HG03025 (cell line): ENCODE results near the gene RIPPLY2.

Source experiments
- ATAC-seq: cut with Tn5 transposase; IDR thresholded peaks from one replicate; pipeline ENCODE4 v1.9.1; 2021; ENCODE audit warnings: mild to moderate bottlenecking, moderate library complexity; ENCODE audit not compliant: unreplicated experiment, low FRiP score

RIPPLY2 gene

GRCh38 chr6:83859410-83860358, 6.5 kb downstream of the RIPPLY2 start, which contains the start of gene CYB5R4:
CYB5R4 (plus strand) TSS chr6:83859689; CDS start chr6:83859783, 94 bp downstream.
- peak; percentile 99 for ATAC-seq

DNA sequence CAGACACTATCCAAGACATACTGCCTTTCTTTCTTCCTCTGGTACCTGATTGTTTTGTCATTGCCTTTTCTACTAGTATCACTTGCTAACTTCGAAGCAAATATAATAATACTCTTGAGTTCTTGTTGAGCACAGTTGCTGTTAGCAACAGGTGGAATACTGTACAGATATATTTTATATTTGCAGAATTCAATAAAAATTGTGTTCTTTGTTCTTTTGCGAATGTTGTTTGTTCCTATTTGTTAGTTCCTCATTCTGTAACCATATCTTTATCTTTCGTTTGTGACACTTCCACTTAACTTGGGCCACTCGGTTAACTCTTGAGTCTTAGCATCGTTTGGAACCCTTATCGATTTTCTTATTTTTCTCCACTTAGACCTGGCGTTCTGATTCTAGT, 7.2 kb downstream of the RIPPLY2 start:
- no peak for ATAC-seq

- no peak for ATAC-seq
Measured at GRCh38 chr6:83860782-83861495, 7.8 kb downstream of the RIPPLY2 start.

DNA sequence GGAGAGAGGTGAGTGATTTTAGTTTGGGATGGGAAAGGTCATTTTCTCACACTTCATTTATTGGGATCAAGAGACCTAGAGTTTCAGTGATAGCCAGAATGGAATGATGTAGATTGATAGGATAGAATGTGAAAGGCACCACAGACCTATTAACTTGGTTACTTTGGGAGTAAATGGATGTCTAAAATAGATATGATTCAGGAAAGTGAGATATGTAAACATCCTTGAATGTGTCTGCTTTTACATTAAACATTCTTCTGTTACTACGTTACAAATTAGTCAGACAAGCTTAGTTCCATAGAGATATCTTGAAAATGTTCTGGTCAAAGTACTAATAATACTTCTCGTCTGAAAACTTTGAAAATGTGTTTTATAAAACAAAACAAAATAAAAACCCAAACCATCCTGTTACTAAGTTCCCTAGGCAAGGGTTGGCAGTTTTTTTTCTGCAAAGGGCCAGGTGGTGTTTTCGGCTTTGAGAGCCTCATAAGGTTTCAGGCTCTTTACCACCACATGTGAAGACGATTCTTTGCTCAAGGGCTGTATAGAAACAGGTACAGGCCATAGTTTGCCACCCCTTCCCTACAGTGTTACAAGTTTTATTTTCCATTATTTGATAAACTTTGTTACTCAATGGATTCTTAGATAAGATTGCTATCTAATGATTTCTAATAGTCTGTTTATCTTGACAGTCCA, 9.8 kb downstream of the RIPPLY2 start:
- ATAC-seq: no peak

GRCh38 chr6:83867043-83867442, 13.9 kb downstream of the RIPPLY2 start:
- ATAC-seq: no peak

DNA sequence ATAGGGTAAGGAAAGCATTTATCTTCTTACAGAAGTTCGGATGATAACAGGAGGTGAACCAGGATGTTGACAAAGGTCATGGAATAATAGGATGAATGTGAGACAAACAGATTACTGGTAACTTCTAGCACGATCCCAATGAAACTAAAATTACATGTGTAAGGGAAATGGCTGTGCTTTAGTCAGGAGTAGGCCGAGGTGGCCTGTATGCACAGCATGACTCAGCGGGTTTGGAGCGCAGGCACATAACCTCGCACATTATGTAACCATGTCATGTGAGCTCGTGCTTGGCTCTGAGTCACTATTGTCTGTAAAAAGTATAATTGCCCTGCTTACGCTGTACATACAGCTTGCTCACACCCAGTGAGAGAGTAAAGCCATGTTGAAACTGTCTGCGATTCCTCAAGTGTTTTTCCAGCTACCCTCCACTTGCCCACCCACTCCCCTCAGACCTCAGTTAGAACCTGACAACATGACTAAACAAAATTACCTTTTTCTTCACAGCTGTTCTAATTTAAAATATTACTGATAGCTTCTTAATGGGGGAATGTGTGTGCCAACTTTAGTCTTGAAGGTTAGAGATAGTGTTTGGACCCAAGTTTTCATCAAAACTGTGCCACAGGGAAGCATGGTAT, 14.5 kb downstream of the RIPPLY2 start:
- ATAC-seq: no peak

DNA sequence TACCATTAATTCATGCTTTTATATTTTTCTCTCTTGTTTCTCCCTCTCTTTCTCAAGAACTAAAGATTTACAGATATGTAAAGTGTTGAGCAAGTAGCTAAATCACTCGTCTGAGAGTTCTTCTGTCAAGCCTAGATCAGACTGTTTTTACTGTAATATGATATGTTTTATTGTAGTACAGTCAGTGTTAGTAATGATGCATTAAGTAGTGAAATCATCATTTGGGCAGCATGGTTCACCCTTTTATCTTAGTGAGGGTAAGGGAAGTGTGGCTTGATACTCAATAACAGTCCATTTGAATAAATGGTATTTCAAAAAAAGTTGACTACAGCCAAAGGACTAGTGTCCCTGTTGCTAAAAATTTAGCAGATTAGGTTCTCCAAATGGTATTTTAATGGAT, 15.5 kb downstream of the RIPPLY2 start:
- no peak for ATAC-seq

DNA sequence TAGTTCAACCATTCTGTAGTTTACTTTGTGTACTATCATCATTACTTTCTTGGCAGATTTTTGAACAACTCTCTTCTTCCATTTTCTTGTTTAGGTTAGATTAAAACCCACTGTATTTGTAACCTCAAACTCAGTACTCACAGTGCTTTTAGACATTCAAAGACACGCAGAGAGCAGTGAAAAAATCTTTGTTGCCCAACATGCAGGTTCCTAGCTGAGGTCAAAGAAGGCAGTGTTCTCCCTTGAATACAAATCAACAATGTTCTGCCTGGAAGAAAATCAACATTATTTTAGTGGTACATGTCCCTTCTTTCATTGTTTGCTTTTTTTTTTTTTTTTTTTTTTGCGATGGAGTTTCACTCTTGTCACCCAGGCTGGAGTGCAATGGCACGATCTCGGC, 17.5 kb downstream of the RIPPLY2 start:
- ATAC-seq: no peak

GRCh38 chr6:83872386-83873118, 19.4 kb downstream of the RIPPLY2 start:
- no peak for ATAC-seq

GRCh38 chr6:83873869-83874268, 20.7 kb downstream of the RIPPLY2 start:
- ATAC-seq: no peak

DNA sequence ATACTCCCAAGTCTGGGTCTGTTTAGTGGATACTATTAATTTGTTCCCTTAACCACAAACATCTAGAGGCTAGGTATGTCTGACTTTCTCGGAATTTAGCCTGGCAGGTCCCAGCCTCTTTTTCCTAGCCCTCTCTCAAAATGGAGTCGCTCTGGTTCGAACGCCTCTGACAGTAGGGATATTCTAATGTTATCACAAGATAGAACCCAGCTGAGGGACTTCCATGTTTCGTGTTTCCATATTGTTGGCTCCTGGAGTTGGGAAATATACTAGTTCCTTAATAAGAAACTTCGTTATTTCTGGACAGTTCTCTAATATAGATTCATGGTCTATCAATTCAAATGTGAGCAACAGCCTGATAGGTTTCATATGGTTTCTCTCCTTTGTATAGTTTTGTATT, 22.7 kb downstream of the RIPPLY2 start:
- ATAC-seq: no peak

GRCh38 chr6:83878902-83879644, 25.9 kb downstream of the RIPPLY2 start:
- no peak for ATAC-seq

- ATAC-seq: no peak
Measured at GRCh38 chr6:83879746-83880145, 26.6 kb downstream of the RIPPLY2 start.

GRCh38 chr6:83883240-83883639, 30.1 kb downstream of the RIPPLY2 start:
- no peak for ATAC-seq

DNA sequence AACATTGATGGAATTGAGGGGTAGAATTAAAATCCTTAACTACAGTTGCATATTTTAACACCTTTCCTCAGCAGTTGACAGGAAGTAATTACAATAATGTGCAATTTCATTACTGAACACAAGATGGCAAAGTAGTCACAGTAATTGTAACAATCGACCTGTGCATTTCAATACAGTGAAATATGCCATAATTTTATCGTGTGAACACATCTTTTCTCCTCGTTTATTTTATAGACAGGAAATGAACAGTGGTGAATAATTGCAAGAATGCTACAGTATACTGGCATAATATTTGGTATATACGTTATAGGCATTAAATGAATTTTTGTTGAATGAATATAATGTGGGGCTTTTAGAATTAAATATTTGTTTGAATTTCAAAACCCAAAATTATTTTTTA, 31.4 kb downstream of the RIPPLY2 start:
- ATAC-seq: peak; percentile 83

DNA sequence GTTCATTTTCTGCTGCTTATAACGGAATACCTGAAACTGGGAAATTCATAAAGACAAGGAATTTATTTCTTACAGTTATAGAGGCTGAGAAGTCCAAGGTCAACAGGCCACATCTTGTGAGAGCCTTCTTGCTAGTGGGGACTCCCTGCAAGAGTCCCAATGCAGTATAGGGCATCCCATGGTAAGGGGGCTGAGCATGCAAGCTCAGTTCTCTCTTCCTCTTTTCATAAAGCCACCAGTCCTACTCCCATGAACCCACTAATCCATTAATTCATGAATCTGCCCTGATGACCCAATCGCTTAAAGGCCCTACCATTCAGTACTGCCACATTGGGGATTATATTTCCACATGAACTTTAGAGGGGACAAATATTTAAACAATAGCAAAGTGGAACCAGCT, 32.8 kb downstream of the RIPPLY2 start:
- ATAC-seq: no peak

DNA sequence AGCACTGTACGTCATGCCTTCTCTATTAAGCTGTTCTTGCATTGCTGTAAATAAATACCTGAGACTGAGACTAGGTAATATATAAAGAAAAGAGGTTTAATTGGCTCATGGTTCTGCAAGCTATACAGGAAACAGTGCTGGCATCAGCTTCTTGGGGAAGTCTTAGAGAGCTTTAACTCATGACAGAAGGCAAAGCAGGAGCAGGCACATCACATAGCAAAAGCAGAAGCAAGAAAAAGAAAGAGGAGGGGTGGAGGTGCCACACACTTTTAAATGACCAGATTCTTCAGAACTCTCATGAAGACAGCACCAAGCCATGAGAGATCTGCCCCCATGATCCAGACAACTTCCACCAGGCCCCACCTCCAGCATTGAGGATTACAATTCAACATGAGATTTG, 36.5 kb downstream of the RIPPLY2 start:
- ATAC-seq: no peak

DNA sequence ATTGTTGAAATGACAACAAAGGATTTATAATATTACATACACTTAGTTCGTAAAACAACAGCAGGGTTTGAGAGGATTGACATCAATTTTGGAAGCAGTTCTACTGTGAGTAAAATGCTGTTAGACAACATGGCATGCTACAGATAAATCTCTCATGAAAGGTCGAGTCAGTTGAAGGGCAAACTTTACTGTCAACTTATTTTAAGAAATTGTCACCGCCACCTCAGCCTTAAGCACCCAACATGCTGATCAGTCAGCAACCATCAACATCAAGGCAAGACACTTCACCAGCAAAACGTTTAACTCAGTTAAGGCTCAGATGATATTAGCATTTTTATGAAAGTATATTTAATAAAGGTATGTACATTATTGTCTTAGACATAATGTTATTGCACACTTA, 37.4 kb downstream of the RIPPLY2 start:
- no peak for ATAC-seq

- ATAC-seq: no peak
Measured at GRCh38 chr6:83891586-83891985, 38.4 kb downstream of the RIPPLY2 start.
